ENCODE measurements around the gene RECK.

DNA sequence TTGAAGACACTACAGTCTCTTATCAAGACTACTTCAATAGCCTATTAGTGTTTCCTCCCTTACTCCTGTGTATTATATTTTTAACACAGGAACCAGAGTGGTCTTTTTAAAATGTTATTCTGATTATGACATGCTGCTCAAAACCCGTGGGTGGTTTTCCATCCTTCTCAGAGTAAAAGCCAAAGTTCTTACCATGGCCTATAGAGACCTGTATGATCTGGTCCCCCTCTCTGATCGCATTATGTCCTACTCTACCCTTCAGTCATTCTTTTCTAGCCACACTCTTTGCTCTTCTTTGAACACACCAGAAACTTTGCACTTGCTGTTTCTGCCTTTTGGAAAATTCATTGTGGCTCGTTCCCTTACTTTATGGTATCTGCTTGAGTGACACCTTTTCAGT, 13.8 kb downstream of the RECK start:
- TF ChIP-seq, protein P1, sequence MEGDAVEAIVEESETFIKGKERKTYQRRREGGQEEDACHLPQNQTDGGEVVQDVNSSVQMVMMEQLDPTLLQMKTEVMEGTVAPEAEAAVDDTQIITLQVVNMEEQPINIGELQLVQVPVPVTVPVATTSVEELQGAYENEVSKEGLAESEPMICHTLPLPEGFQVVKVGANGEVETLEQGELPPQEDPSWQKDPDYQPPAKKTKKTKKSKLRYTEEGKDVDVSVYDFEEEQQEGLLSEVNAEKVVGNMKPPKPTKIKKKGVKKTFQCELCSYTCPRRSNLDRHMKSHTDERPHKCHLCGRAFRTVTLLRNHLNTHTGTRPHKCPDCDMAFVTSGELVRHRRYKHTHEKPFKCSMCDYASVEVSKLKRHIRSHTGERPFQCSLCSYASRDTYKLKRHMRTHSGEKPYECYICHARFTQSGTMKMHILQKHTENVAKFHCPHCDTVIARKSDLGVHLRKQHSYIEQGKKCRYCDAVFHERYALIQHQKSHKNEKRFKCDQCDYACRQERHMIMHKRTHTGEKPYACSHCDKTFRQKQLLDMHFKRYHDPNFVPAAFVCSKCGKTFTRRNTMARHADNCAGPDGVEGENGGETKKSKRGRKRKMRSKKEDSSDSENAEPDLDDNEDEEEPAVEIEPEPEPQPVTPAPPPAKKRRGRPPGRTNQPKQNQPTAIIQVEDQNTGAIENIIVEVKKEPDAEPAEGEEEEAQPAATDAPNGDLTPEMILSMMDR (IDR thresholded peaks at IDR 0.05), result no peak
- TF ChIP-seq ZFX (IDR thresholded peaks at IDR 0.05; ENCODE audit: borderline replicate concordance), result no peak
